ENCODE measurements around the gene KCNN3. TPM values are rescaled to one million over a fixed set of nuclear protein-coding genes. Genes with fewer than 3 reads are reported as not detected.

Gene KCNN3
- total and polyA plus RNA-seq, 2 of the 8 experiments (the other 6 are each of a cell fraction or from before 2014, with no cell fraction given), result 2.8 to 3.7 TPM

DNA sequence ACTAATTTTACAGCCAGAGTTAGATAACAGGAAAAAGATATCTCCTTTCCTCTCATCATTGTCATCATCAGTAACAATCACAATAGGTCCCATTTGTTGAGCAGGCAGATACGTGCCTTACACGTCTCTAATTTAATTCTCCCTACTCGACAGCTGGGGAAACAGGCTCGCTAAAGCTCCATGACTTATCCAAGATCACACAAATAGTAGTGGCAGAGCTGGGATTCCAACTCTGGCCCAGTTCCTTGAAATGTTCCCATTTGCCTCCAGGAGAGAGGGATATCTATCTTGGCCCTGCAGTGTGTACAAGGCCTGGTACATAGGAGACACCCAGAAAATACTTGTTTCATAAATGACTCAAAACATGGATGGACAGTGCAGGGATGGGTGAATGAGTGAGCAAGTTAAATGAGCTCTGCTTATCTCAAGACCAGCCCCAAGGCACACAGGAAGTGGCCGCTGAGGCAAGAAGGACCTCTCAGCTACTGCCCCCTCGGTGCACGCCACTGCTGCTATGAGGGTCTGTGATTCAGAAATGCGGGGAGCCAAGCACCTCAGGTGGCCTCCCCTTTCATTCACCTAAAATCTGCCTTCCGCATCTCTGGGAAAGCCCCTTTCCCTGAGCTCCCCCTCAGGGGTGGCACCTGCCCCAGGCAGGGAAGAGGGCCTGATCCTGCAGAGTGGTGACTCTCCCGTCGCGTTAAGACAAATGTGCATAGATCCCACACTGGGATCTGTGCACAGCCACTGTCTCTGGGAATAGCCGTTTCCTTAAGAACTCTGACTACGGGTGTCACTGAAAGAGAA, 3.6 kb downstream of the KCNN3 start:
- H3K36me3 ChIP-seq (ENCODE audit: control insufficient read depth in 2 of 4, insufficient read depth in 4 of 4, low read length in 3 of 4), result no peaks in the 10 kb centered on the region
- peaks cover 13 to 57% (median 25%) of the 10 kb centered on the region in 4 experiments; a peak in 6 of 7 replicates for H3K4me1 ChIP-seq (replicated peaks in 1 of 4; ENCODE audit: control insufficient read depth in 3 of 4, insufficient read depth in 4 of 4, low read length in 3 of 4)
- H3K4me2 ChIP-seq (ENCODE audit: insufficient read depth in 1 of 2, low read depth in 2 of 2, low read length in 2 of 2), result peak overlapping the region; percentile 49 to 58
- ChIA-PET POLR2A (ENCODE audit: partially characterized antibody) (interaction anchor here (0.7 to 3.6 kb wide), 6 partner anchors 7 to 293 kb away, joined by 3 to 15 read pairs (median 4); no protein-coding TSS in a partner anchor), CTCF (ENCODE audit: partially characterized antibody) (interaction anchor here (0.6 to 6.3 kb wide), 21 partner anchors 10 to 531 kb away, joined by 3 to 80 read pairs (median 5); no protein-coding TSS in a partner anchor)
- no peak overlapping the region for H2AFZ ChIP-seq (ENCODE audit: low read length)
- H3K9ac ChIP-seq (replicated peaks in 1 of 4; ENCODE audit: extremely low read depth in 1 of 4, low read depth in 3 of 4, low read length in 3 of 4), result no peak overlapping the region
- H4K20me1 ChIP-seq (replicated peaks in 1 of 2; ENCODE audit: control insufficient read depth in 1 of 2, insufficient read depth in 2 of 2, low read length in 2 of 2), result no peaks in the 10 kb centered on the region
- no peaks in the 10 kb centered on the region for H3K9me3 ChIP-seq (ENCODE audit: insufficient read depth in 2 of 2, low read depth in 1 of 2, low read length in 1 of 2)
- no peak overlapping the region for H4K91ac ChIP-seq (replicated peaks; ENCODE audit: insufficient read length, low read length)
- H2BK15ac ChIP-seq (ENCODE audit: low read length), result no peak overlapping the region; the same call in 1 of the 2 replicates
- no peak overlapping the region for H2BK120ac ChIP-seq (replicated peaks; ENCODE audit: low read depth, low read length)
- H3K23ac ChIP-seq (ENCODE audit: insufficient read length), result no peak overlapping the region
- no peak overlapping the region for H2BK12ac ChIP-seq (ENCODE audit: low read depth, low read length)
- no peak for DNase-seq (ENCODE audit: low read depth in 1 of 2, low spot score in 2 of 2)
- H3K18ac ChIP-seq (ENCODE audit: extremely low read depth, low read length), result peak overlapping the region; percentile 25; the same call in 1 of the 2 replicates
- peaks cover 0 to 10% (median 7%) of the 10 kb centered on the region in 4 experiments; a peak in 3 of 7 replicates for H3K27me3 ChIP-seq (replicated peaks in 1 of 4; ENCODE audit: control insufficient read depth in 3 of 4, extremely low read depth in 1 of 4, insufficient read depth in 3 of 4, low read length in 3 of 4)
- H4K8ac ChIP-seq (ENCODE audit: extremely low read depth, insufficient read depth, low read length), result no peak overlapping the region
- no peaks in the 10 kb centered on the region for H3K79me1 ChIP-seq (ENCODE audit: low read depth, low read length)
- no peak overlapping the region for H2BK20ac ChIP-seq (ENCODE audit: low read length)
- H3K23me2 ChIP-seq (ENCODE audit: low read depth, low read length), result peaks cover 3% of the 10 kb centered on the region; the same call in 1 of the 2 replicates
- H3K79me2 ChIP-seq (ENCODE audit: control insufficient read depth in 1 of 2, insufficient read depth in 2 of 2, low read length in 2 of 2), result no peaks in the 10 kb centered on the region
- H3K56ac ChIP-seq (replicated peaks; ENCODE audit: insufficient read length, low read depth, low read length), result no peak overlapping the region
- peak overlapping the region in 1 of 4 experiments; percentile 36; a peak in 4 of 8 replicates for H3K4me3 ChIP-seq (ENCODE audit: extremely low read depth in 1 of 4, insufficient read depth in 2 of 4, low read depth in 3 of 4, low read length in 4 of 4)
- 0 out of 2 replicates have a peak overlapping the region, but pooled peaks have one; percentile 2 for H2BK5ac ChIP-seq (ENCODE audit: low read depth, low read length)
- FAIRE-seq, result no peak
- H4K5ac ChIP-seq (ENCODE audit: insufficient read length, low read depth, low read length), result no peak overlapping the region
- 56% methylated on average over 14 of the region's 14 CpGs; no CpG with 5 or more reads in 1 of the 2 experiments for WGBS, 2 experiments (ENCODE audit: extremely low coverage in 1 of 2, insufficient coverage in 1 of 2, insufficient read length in 1 of 2, insufficient replicate concordance in 2 of 2, low coverage in 1 of 2, low lambda C conversion rate in 2 of 2, missing lambda C conversion rate in 1 of 2)
- H3K27ac ChIP-seq (ENCODE audit: low read depth, low read length), result no peak overlapping the region
- no peak overlapping the region for H3K14ac ChIP-seq (ENCODE audit: insufficient read length)
- no peak overlapping the region for H3K4ac ChIP-seq (replicated peaks; ENCODE audit: insufficient read length, low read depth, low read length)
- H2AK5ac ChIP-seq (ENCODE audit: low read depth, low read length), result no peak overlapping the region
- no peak for TF ChIP-seq CREB1 (IDR thresholded peaks at IDR 0.05)
- no peak for TF ChIP-seq SP1 (IDR thresholded peaks at IDR 0.05; ENCODE audit: low read depth, low read length)
- no peak for TF ChIP-seq NANOG (IDR thresholded peaks at IDR 0.05; ENCODE audit: insufficient read depth, low read depth, low read length, poor library complexity, severe bottlenecking)
- TF ChIP-seq SAP30 (IDR thresholded peaks at IDR 0.05; ENCODE audit: insufficient read depth, insufficient replicate concordance, low read length), result no peak
- no peak for TF ChIP-seq EZH2 (IDR thresholded peaks at IDR 0.05; ENCODE audit: low read depth, low read length, severe bottlenecking)
- TF ChIP-seq, protein P1, sequence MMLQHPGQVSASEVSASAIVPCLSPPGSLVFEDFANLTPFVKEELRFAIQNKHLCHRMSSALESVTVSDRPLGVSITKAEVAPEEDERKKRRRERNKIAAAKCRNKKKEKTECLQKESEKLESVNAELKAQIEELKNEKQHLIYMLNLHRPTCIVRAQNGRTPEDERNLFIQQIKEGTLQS (IDR thresholded peaks at IDR 0.05; ENCODE audit: insufficient read depth, low read depth, low read length), result no peak
- TF ChIP-seq CBX8 (IDR thresholded peaks at IDR 0.05; ENCODE audit: borderline replicate concordance, low read depth, low read length), result no peak
- no peak for TF ChIP-seq POLR2AphosphoS5 (IDR thresholded peaks at IDR 0.05; ENCODE audit: low read depth, low read length)
- no peak for TF ChIP-seq SP4 (IDR thresholded peaks at IDR 0.05; ENCODE audit: low read length)
- no peak for TF ChIP-seq RAD21 (IDR thresholded peaks at IDR 0.05 in 1 of 2, conservative IDR thresholded peaks at IDR 0.05 in 1 of 2; ENCODE audit: low read depth in 2 of 2, low read length in 2 of 2)
- no peak for TF ChIP-seq BCL11A (IDR thresholded peaks at IDR 0.05; ENCODE audit: low read depth in 2 of 2, low read length in 2 of 2)
